ENCODE measurements around the gene BLTP3A. TPM values are rescaled to one million over a fixed set of nuclear protein-coding genes. Genes with fewer than 3 reads are reported as not detected.

BLTP3A gene
- total and polyA plus RNA-seq, 10 of the 15 experiments (the other 5 are each of a cell fraction or from before 2014, with no cell fraction given), result 2.7 to 16.7 (median 9.9) TPM

DNA sequence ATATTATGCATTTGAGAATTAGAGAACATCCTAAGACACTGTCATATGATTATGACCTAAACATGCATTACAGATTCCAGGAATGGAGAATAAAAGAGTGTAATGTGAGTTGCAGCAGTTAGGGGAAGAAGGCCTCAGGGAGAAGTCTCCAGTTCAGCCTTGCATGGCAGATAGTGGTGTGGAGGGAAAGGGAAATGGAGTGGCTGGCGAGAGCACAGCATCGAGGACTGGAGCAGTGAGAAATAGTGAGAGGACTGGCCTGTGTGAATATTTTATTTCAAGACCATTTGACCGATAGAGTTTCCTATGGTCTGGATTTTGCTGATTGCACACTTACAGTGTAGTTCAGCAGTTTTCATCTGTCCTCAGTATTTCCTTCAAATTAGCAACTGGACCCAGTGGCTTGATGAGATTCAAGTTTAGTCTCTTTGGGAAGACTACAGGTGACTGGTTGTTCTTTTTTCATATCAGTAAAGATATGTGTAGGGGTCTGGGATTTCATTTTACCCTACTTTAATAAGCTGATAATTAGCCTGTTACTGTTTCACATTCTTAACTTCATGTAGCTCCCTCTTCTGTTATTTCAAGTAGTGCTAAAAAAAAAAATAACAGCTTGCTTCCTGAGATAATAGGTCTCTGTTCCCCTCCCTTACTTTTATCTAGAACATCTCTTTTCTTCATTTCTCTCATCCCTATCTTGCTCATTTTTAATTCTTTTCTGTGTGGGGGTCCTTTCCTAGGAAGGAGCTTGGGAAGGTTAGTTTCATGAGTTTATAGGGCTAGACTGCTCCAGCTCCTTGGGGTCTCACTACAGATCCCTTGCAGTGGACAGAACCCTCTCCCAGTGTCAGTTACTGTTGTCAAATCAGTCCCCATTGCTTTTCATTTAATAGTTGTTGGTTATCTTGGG lies 27.9 kb downstream of the BLTP3A start:
- POLR2A ChIA-PET, result no interaction called here
- DNase-seq (ENCODE audit: low read depth, low spot score), result no peak
- BruUV-seq (replicated peaks), result no TSS peak
- H4K20me1 ChIP-seq (ENCODE audit: control insufficient read depth, insufficient read depth), result no peaks in the 10 kb centered on the region
- H3K9me3 ChIP-seq (replicated peaks; ENCODE audit: control insufficient read depth, insufficient read depth, low read length), result no peaks in the 10 kb centered on the region
- CTCF ChIA-PET, result interaction anchor here (0.6 to 1.4 kb wide), 8 partner anchors 8 to 602 kb away, joined by 3 to 5 read pairs (median 3); partner anchors contain the start of gene BLTP3A
- peaks cover 5% of the 10 kb centered on the region; the same call in 1 of the 2 replicates for H3K4me1 ChIP-seq (ENCODE audit: control insufficient read depth, insufficient read depth, low read length)
- H3K9ac ChIP-seq (ENCODE audit: control insufficient read depth, insufficient read depth, low read length), result no peak overlapping the region
- 51% methylated on average over 3 of the region's 3 CpGs for WGBS (ENCODE audit: insufficient coverage, insufficient replicate concordance, low lambda C conversion rate, missing lambda C conversion rate)
- H3K4me2 ChIP-seq (ENCODE audit: control insufficient read depth, insufficient read depth), result no peak overlapping the region
- no peaks in the 10 kb centered on the region for H3K27me3 ChIP-seq (replicated peaks in 1 of 2; ENCODE audit: control insufficient read depth in 2 of 2, insufficient read depth in 2 of 2, low read length in 1 of 2)
- H3K4me3 ChIP-seq, result no peak overlapping the region
- peaks cover 0 to 8% of the 10 kb centered on the region in 2 experiments; a peak in 3 of 4 replicates for H3K36me3 ChIP-seq (ENCODE audit: control insufficient read depth in 2 of 2, insufficient read depth in 2 of 2, low read length in 1 of 2)
- ATAC-seq, result no peak
- no peak for FAIRE-seq
- TF ChIP-seq IRF4 (IDR thresholded peaks at IDR 0.05; ENCODE audit: low read depth, low read length), result no peak
- no peak for TF ChIP-seq CHD4 (IDR thresholded peaks at IDR 0.05)
- no peak for TF ChIP-seq ZNF687 (IDR thresholded peaks at IDR 0.05)
- TF ChIP-seq SPI1 (IDR thresholded peaks at IDR 0.05; ENCODE audit: borderline replicate concordance, insufficient read depth, low read depth, low read length), result no peak
- no peak for TF ChIP-seq SP1 (IDR thresholded peaks at IDR 0.05; ENCODE audit: low read depth, low read length)
- no peak for TF ChIP-seq CHD2 (IDR thresholded peaks at IDR 0.05; ENCODE audit: borderline replicate concordance, low read depth, low read length)
- TF ChIP-seq TCF7 (IDR thresholded peaks at IDR 0.05; ENCODE audit: borderline replicate concordance), result no peak
- TF ChIP-seq, protein P1, sequence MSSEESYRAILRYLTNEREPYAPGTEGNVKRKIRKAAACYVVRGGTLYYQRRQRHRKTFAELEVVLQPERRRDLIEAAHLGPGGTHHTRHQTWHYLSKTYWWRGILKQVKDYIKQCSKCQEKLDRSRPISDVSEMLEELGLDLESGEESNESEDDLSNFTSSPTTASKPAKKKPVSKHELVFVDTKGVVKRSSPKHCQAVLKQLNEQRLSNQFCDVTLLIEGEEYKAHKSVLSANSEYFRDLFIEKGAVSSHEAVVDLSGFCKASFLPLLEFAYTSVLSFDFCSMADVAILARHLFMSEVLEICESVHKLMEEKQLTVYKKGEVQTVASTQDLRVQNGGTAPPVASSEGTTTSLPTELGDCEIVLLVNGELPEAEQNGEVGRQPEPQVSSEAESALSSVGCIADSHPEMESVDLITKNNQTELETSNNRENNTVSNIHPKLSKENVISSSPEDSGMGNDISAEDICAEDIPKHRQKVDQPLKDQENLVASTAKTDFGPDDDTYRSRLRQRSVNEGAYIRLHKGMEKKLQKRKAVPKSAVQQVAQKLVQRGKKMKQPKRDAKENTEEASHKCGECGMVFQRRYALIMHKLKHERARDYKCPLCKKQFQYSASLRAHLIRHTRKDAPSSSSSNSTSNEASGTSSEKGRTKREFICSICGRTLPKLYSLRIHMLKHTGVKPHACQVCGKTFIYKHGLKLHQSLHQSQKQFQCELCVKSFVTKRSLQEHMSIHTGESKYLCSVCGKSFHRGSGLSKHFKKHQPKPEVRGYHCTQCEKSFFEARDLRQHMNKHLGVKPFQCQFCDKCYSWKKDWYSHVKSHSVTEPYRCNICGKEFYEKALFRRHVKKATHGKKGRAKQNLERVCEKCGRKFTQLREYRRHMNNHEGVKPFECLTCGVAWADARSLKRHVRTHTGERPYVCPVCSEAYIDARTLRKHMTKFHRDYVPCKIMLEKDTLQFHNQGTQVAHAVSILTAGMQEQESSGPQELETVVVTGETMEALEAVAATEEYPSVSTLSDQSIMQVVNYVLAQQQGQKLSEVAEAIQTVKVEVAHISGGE (CRISPR knock-in tag; IDR thresholded peaks at IDR 0.05), result no peak
- TF ChIP-seq BACH1 (IDR thresholded peaks at IDR 0.05; ENCODE audit: borderline replicate concordance), result no peak
- no peak for TF ChIP-seq SIN3A (IDR thresholded peaks at IDR 0.05; ENCODE audit: low read depth, low read length)
- no peak overlapping the region for H2AFZ ChIP-seq (ENCODE audit: control insufficient read depth, low read depth, low read length)
- H3K27ac ChIP-seq (ENCODE audit: control insufficient read depth, insufficient read depth), result no peak overlapping the region
- H3K79me2 ChIP-seq (ENCODE audit: control insufficient read depth, insufficient read depth, low read length), result peaks cover 14% of the 10 kb centered on the region
- RAD21 ChIA-PET (ENCODE audit: unreplicated experiment), result interaction anchor here (0.6 to 1.4 kb wide), 2 partner anchors 63 to 210 kb away, joined by 3 read pairs; no protein-coding TSS in a partner anchor
- intact Hi-C loops (cut with micrococcal nuclease; ENCODE audit: unreplicated experiment), result no loop called here
- SMC1A ChIA-PET (ENCODE audit: uncharacterized antibody, unreplicated experiment), result interaction anchor here (1.1 to 2.4 kb wide), 5 partner anchors 8 to 163 kb away, joined by 3 to 9 read pairs (median 4); no protein-coding TSS in a partner anchor
- in situ Hi-C loops (cut with MboI), result no loop called here

Measured in GM12878 (cell line).